Measurements from ENCODE around the gene SIRPB2. TPM values are rescaled to one million over a fixed set of nuclear protein-coding genes. Genes with fewer than 3 reads are reported as not detected.
A peak's percentile ranks its signal among the peaks of the same experiment; 100 is the strongest.

SIRPB2 gene
- total and polyA plus RNA-seq, 8 donors, result 1.3 to 29.9 (median 2.0) TPM

DNA sequence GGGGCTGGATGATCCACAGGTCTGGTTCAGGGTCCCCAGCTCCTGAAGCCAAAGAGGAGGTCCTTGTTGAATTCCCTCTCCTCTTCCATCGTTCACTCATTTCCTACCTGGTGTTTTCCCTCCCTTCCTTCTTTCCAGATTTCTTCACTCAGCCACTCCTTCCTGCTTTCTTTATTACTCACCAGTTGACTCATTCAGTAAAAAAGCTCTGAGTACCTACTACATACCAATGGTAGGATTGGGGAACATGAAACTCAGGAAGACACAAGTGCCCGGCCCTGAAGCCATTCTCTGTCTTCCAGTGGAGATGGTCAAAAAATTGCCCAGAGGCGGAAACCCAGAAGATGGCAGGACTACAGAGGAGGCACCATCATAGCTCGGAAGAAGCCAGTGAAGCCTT lies 12.7 kb downstream of the SIRPB2 start:
- DNase-seq, result no peak

DNA sequence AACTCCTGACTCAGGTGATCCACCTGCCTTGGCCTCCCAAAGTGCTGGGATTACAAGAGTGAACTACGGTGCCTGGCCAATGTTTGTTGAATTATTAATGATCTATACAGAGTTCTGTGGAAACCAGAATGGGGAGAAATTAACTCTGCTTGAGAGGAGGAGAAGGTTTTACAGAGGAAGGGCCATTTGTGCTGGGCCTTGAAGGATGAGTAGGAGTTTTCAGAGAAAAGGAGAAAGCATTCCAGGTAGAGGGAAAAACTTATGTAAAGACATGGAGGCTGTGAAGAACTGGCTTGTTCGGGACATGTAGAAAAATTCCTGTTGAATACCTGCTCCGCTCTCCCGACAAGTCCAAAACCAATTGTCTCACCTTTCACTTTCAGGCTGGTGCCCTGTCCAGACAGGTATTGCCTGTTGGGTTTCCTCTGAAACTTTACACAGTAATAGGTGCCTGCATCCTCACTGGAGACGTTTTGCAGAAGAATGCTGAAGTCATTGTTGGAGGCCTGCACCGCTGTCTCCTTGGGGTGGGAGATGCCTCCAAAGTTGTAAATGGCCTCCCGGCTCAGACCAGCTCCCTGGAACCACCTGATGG lies 13.2 kb downstream of the SIRPB2 start:
- Histone ChIP-seq H3K27me3 (no peaks in the 10 kb centered on the region), H3K9me3 (no peaks in the 10 kb centered on the region), H3K27ac (no peak overlapping the region), H3K36me3 (peaks cover 0 to 49% of the 10 kb centered on the region in 2 donors), H3K4me3 (no peak overlapping the region), H3K4me1 (peaks cover 0 to 26% of the 10 kb centered on the region in 2 donors)
- intact Hi-C loops (cut with DNase I), result no loop called here
- TF ChIP-seq, protein P1, sequence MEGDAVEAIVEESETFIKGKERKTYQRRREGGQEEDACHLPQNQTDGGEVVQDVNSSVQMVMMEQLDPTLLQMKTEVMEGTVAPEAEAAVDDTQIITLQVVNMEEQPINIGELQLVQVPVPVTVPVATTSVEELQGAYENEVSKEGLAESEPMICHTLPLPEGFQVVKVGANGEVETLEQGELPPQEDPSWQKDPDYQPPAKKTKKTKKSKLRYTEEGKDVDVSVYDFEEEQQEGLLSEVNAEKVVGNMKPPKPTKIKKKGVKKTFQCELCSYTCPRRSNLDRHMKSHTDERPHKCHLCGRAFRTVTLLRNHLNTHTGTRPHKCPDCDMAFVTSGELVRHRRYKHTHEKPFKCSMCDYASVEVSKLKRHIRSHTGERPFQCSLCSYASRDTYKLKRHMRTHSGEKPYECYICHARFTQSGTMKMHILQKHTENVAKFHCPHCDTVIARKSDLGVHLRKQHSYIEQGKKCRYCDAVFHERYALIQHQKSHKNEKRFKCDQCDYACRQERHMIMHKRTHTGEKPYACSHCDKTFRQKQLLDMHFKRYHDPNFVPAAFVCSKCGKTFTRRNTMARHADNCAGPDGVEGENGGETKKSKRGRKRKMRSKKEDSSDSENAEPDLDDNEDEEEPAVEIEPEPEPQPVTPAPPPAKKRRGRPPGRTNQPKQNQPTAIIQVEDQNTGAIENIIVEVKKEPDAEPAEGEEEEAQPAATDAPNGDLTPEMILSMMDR (IDR thresholded peaks at IDR 0.05), result no peak
- ATAC-seq (no peak), DNase-seq (no peak)

More for the DNA sequence above, 12.7 kb downstream of the SIRPB2 start:
- Histone ChIP-seq H3K4me1 (peaks cover 0 to 20% of the 10 kb centered on the region in 2 donors), H3K4me3 (no peak overlapping the region), H3K27ac (no peak overlapping the region), H3K9me3 (no peaks in the 10 kb centered on the region), H3K36me3 (peaks cover 0 to 49% of the 10 kb centered on the region in 2 donors), H3K27me3 (peaks cover 0 to 4% of the 10 kb centered on the region in 2 donors)
- TF ChIP-seq, protein P1 (IDR thresholded peaks at IDR 0.05), result no peak
- ATAC-seq, result peak; percentile 71
- intact Hi-C loops (cut with DNase I), result no loop called here

DNA sequence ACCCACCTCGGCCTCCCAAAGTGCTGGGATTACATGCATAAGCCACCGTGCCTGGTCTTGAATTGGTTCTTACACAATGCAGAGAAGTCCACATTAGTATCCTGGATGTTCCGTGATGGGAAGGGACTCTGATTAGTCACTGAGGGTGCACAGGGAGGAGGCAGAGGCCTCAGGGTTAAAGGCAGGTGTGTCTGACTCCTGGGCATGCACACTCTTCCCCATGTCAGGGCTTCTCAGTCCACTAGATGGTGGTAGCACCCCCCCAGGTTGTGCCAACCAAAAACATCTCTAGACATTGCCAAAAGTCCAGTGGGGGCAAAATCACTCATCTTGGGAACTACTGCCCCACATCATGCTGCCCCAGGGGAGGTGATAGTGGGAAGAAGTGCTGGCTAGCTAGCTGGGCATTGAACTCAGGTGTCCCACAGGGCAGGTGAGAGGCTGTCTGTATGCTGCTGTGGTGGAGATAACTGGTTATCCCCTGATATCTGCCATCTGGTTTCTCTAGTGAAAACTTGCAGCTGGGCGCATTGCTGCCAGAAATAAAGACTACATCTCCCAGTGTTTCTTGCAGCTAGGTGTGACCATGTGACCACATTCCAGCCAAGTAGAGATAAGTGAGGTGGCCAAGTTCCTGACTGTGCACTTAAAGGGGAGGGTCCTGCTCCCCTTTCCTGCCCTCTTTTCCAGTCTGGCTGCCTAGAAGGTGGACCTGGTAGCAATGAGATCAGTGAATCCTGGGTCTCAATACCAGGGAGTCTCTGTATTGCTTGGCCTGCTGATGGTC lies 16.2 kb downstream of the SIRPB2 start:
- ATAC-seq, result no peak
- peaks cover 4 to 44% of the 10 kb centered on the region in 2 donors for H3K4me1 ChIP-seq
- TF ChIP-seq, protein P1 (IDR thresholded peaks at IDR 0.05), result no peak

DNA sequence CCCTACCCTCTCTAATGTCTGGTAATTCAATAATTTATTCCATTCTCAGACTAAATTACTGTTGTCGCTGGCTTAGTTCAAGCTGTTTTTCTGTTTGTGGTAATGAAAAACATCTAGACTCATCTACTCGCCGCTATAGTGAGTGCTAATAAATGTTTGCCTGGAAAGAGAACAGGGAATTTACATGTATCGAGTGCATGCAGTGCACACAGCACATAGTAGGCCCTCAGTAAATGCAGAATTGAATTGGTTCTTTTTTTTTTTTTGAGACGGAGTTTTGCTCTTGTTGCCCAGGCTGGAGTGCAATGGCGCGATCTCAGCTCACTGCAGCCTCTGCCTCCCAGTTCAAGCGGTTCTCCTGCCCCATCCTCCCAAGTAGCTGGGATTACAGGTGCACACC lies 16.9 kb downstream of the SIRPB2 start:
- Histone ChIP-seq H3K27me3 (no peaks in the 10 kb centered on the region), H3K27ac (no peak overlapping the region), H3K9me3 (no peaks in the 10 kb centered on the region), H3K4me1 (peaks cover 10 to 49% of the 10 kb centered on the region in 2 donors), H3K36me3 (peaks cover 0 to 57% of the 10 kb centered on the region in 2 donors), H3K4me3 (no peak overlapping the region)
- DNase-seq, result no peak
- no peak for ATAC-seq
- intact Hi-C loops (cut with DNase I), result no loop called here
- TF ChIP-seq, protein P1 (IDR thresholded peaks at IDR 0.05), result no peak

More for the DNA sequence above, 16.2 kb downstream of the SIRPB2 start:
- Histone ChIP-seq H3K27ac (no peak overlapping the region), H3K27me3 (no peaks in the 10 kb centered on the region), H3K36me3 (peaks cover 0 to 63% of the 10 kb centered on the region in 2 donors), H3K4me3 (no peak overlapping the region), H3K9me3 (no peaks in the 10 kb centered on the region)
- intact Hi-C loops (cut with DNase I), result no loop called here
- no peak for DNase-seq
